Stimulated activated CD4-positive, alpha-beta T cell treated with anti-CD3 and anti-CD28 coated beads, Interleukin-12 subunit alpha, Interleukin-12 subunit beta, amount 100 ng/mL, for 48 hours (primary cell): Measurements from ENCODE around the gene MYO1A.
"Not testable (repeated sequence)": the region's sequence is repeated elsewhere in the genome, so short reads cannot be mapped to it uniquely, and the experiment has no call there.

Experiments used
- DNase-seq, 3 donors: peaks; one replicate each; pipeline ENCODE4 v3.0.0-alpha.2; 2020; ENCODE audit warnings: low read depth in 2 of 3, low spot score in 1 of 3

The MYO1A gene

DNA sequence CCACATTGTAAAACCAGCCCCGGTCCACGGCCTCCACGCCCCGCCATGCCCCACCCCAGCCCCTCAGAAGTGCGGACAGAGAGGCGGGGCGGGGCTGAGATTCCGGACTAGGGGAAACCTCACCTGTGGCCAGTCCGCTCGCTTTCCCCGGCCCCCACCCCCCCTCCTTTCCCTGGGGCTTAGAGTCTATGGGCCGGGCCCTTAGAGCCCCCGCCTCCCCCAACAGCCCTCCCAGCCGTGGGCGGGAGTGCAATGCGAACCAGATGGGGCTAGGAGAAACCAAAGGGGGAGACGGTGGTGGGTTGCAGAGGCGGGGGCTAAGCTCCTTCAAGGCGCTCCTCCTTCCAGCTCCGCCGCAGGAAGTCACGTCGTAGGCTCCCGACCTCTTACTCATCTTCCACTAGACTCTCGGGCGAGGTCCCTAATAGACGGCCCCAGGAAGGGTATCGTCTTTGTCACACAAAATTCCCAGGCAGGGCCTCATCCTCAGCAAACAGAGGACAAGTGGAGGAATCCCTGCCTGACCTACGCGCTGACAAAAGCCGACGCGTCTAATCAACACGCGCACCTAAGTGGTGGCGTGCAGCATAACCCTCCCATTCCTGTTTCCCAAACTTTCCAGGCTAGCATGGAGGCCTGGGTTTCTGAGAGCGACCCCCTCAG is 37.9 kb upstream of the MYO1A start:
- peak; percentile 76 to 85 (median 80) for DNase-seq

DNA sequence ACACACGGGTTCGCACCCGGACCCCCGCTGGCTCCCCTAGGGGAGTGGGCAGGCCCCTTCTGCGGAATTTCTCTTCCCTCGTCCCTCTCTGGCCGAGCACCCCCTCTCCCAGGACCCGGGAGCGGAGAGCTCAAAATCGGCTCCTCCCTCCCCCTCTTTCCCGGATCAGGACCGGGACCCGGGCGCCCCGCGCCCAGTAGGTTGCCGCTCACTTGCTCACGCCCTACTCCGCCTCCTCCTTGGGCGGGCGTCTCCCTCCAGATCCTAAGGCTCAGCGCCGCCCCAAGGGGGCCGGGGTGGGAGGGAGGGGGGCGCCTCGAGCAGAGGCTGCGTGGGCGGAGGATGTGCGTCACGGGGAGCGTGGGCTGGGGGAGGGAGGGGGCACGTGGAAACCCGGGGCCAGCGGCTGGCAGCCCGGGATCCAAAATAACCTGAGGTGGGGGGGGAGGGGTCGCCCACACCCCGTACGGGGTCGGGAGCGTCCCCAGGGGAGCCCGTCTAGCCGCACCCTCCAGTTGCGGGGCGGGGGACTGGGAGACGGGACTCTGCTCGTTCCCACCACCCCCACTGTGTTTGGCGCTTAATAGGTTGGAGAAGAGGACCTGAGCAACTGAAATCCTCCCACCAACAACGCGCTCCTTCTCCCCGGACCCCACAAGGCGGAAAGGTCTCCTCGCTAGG is 37.2 kb upstream of the MYO1A start:
- peak; percentile 87 to 92 (median 90) for DNase-seq

DNA sequence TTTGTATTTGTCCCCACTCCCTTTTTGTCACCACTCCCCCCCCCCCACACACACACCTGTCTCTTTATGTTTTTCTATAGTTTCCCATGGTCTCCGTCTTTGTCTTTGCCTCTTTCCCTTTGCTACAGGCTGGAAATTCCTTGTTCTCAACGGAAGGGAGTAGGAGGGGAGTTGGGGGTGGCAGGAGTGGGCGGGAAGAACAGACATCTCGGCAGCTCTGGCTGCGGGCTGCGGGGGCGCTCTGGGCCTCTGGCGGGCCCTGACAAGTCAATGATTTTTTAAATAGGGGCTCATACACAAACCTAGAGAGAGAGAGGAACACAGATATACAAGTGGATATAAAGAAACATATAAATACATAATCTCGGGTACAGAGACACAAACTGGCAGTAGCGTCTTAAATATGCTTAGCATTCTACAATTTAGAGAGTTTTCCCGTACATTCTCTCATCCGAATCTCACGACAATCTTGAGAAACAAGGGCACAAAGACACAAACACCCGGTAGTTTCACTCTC is 36.6 kb upstream of the MYO1A start:
- peak in 1 of 3 donors; percentile 51 for DNase-seq

DNA sequence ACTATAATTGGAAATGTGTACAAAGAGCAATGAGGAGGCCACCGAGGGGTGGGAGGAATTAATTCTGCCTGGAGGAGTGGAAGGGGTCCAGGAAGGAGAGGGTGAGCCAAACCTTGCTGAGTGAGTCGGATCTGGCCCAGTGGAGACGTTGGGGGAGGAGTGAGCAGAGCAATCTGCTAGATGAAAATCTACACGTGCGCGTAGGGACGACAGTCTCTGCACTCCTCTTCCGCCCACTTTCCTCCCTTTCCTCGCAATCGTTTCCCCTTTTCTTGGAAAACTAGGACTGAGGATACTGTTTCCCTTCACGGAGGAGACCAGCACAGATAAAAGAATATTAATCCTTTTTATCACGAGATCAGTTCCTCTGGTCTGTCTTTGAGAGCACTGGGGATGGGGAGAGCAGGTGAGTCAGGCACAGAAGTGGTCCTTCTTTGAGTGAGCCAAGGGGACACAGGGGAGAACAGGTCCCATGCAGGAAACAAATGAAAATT is 36.1 kb upstream of the MYO1A start:
- DNase-seq: peak in 1 of 3 donors; percentile 42

DNA sequence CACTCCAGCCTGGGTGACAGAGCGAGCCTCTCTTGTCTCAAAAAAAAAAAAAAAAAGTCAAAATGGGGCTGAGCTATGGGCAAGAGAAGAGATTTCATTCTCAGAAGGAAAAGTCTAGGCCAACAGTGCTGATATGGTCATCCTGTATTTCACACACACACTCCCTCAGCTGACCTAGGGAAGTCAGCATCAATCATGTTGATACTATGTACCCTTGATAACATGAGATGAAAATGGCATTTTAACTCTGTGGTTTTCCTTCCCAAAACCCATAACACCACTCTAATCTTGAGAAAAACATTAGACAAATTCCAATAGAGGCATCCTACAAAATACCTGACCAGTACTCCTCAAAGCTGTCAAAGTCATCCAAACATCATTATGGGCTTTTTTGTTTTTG is 30.9 kb upstream of the MYO1A start:
- no peak for DNase-seq

DNA sequence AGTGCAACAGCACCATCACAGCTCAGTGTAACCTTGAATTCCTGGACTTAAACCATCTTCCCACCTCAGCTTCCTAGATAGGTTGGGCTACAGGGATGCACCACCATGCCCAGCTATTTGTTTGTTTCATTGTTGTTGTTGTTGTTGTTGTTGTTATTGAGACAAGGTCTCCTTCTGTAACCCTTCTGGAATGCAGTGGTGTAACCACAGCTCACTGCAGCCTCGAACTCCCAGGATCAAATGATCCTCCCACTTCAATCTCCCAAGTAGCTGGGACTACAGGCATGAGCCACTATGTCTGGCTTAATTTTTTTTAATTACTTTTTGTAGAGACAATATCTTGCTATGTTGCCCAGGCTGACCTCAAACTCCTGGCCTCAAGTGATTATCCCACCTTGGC is 29.9 kb upstream of the MYO1A start:
- no peak for DNase-seq

DNA sequence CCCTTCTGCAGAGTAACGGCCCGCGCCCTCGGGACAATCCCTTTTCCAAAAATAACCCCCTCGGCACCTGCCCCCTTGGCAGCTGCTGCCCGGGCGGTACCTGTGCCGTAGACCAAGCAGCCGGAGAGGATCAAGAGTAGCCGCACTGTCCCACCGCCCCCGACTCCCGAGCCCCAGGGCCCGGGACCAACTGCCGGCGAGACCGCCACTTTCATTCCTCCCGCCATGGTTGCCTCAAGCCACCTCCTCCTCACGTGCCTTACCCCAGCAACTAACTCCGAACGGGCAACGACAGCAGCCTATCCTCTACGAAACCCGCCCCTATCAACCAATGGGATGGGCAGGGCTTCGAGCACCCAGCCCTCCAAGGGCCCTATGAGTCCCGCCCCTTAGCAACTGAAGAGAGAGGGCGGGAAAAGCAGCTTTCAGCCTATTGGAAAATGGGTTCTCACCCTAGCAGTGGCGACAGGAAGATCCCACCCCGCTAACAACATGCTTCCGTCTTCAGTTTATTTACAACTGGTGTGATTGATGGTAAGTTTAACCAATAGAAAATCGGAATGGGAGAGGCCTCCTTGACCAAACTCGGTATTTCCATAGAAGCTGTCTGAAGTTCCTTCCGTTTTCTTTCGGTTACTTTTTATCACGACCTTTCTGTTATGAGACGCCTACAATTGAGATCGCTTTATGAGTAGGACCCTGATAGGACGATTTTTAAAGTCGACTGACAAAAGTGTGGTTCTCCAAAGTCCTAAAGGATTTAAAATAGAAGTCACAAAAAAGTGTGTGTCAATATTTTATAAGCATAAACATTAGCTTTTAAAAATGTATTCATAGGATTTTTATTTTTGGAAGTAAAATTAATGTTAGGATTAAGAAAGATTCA is 28.8 kb upstream of the MYO1A start, which contains the start of gene NEMP1:
Gene NEMP1, minus strand, starts transcription at position 273 of the 886 bp plus-strand sequence. Its CDS starts 46 bp downstream, at position 227.
- peak; percentile 92 to 95 (median 93) for DNase-seq

DNA sequence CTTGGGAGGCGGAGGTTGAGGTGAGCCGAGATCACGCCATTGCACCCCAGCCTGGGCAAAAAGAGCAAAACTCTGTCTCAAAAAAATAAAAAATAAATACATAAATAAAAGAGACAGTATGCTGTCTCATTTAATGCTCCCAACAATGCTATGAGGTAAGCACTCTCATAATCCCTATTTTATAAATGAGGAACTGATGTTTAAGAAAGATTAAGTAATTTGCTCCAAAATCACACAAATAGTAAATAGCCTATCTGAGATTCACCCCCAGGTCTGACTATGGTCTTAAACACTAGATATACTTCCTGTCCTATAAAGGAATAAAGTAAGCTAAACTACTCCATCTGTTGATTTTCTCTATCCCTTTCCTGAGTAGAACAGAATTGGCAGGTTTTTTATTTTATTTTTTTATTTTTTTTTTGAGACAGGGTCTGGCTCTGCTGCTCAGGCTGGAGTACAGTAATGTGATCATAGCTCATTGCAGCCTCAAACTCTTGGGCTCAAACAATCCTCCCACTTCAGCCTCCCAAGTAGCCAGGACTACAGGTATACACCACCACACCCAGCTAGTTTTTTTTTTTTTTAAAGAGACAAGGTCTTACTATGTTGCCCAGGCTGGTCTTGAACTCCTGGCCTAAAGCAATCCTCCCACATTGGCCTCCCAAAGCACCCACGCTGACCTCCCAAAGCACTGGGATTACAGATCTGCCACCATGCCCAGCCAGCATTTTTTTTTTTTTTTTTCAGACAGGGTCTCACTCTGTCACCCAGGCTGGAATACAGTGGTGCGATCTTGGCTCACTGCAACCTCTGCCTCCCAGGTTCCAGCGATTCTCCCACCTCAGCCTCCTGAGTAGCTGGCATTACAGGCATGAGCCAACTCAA is 23.9 kb upstream of the MYO1A start:
- DNase-seq: not testable (repeated sequence)

DNA sequence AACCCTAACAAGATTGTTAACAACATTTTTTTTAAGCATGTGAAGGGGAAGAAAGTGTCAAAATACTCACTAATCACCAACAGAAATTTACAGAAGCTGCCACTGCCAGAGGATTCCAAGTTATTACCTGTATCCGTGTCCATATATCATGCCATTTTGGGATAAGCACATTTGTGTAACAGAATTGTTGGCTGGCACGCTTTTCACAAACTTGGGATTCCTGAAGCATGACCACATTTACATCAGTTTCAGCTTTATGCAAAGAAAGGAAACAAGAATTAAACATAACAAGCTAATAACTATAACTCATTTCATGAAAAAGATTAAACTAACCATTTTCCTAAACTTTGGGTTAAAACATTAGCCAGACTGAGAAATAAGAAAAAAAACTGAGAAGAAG is 22.7 kb upstream of the MYO1A start:
- no peak for DNase-seq

DNA sequence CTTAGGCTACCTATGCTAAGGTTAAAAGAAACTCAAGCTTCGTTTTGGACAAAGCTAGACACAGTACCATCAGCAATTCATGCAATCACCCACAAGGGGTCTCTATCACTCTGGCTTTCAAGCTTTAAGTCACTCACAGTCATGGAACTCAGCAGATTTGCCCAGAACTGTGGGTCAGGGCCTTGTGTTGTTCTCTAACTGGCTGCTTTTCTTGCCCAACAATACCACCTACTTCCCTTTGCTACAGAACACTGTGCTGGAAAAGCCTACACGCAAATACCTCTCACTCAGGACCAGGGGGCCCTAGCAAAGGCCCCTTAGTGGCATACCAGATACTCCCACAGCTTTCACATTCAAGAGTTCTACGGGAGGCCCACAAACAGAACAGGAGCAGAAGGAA is 19.6 kb upstream of the MYO1A start:
- peak in 1 of 3 donors; percentile 43 for DNase-seq

DNA sequence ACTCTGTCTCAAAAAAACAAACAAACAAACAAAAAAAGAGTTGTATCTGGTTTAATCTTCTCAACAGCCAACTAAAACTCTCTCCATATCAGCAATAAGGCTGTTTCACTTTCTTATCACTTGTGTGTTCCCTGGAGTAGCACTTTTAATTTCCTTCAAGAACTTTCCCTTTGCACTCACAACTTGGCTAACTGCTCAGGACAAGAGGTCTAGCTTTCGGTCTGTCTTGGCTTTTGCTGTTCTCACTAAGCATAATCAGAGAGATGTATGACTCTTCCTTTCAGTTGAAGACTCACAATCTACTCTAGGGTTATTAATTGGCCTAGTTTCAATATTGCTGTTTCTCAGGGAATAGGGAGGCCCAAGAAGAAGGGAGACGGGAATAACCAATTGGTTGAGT is 16.3 kb upstream of the MYO1A start:
- no peak for DNase-seq

DNA sequence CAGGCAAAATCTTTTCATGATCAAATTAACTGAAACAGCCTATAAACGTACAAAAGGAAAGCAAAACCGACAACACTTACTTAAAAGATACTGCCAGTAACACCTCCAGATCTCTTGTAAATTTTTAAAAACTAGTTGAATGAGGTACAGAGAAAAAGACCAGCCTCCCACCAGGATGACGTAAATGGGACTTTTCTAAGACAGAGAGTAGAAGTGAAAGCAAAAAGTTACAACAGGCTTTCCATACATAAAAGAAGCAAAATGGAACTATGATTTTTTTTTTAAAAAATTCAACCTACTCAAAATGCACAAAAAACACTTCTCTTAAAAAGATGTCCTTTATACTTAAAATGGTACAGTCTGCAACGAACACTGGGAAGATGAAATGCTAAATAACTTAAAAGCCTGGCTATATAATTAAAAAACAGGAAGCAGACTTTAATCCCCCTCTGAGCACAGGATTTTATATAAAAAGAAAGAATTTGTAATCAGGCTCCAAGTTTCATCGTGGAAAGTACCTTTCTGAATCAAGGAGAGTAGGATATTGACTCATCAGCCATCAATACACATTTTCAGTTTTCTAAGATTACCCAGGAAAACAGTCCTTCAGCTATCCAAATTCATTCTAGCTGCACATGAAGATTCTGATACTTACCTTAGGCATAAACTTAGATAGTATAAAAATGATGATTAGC is 14.2 kb upstream of the MYO1A start:
- DNase-seq: peak in 1 of 3 donors; percentile 58

DNA sequence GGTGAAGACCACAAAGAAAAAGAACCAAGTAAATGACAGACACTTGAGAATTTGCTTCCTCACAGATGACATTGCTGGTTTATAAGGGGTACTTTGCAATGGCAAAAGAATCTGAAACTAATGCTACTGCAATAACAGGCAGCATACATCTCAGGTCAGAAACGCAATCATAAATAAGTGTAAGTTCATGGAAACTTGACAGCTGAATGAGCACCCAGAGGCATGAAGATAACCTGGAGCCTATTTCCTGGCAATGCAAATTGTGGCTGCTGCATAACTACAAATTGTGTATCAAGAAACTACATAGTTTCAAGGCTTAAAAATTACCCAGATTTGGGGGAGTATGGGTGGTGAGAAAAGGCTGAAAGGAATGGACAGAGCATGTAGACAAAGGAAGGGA is 8.5 kb upstream of the MYO1A start:
- no peak for DNase-seq

DNA sequence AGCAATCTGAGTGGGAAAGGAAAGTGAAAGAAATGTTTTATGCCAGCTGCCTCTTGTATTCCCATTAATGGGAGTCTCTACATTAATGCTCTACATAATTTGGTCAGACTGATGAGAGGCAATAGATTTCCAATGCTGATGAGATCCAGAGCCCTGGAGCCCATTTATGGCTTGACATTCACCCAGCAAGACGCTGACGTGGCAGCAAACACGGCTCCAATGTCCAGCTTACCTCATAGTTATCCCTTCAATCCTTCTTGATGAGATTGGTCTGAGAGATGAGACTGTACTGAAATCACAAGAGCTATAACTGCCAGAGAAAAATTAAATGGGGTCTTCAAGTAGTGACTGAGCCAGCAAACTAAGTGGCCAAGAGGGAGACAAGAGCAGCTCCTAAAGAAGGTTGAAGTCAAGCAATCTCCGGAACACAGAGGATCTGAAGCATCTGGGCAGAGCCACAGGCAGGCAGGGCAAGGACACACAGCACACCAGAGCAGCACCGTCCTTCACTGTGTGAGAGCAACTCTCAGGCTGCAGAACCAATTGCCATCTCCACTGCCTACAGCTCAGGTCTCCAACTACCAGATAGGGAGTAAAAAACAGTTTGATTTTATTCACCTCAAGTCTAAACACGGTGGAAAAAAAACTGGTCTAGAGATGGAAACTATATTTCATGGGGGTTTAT is 7.3 kb upstream of the MYO1A start:
- DNase-seq: no peak

DNA sequence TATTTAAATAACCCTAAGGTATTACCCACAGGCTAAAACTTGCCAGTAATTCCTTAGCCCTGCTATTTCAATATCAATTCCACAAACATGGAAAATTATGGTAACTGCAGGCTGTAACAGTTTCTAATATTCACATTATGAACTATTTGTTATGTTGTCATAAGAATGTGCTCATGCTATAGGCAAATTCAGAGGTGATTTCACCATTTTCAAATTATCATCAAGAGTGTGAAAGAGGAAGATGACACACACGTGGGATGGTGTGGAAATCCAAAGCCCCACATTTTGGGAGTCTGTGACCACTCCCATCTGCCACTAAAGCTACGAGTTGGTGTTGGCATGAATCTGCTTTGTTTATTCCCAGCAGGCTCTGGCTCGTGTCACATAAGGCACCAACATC is 5.9 kb upstream of the MYO1A start:
- no peak for DNase-seq

DNA sequence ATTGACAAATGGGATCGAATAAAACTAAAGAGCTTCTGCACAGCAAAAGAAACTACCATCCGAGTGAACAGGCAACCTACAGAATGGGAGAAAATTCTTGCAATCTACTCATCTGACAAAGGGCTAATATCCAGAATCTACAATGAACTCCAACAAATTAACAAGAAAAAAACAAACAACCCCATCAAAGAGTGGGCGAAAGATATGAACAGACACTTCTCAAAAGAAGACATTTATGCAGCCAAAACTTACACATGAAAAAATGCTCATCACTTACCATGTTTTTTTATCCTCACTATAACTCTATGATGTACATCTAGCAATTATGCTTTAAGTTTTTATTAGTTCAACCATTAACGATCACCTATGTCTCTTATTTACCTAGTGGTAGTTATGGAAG is 4.0 kb upstream of the MYO1A start:
- not testable (repeated sequence) for DNase-seq

DNA sequence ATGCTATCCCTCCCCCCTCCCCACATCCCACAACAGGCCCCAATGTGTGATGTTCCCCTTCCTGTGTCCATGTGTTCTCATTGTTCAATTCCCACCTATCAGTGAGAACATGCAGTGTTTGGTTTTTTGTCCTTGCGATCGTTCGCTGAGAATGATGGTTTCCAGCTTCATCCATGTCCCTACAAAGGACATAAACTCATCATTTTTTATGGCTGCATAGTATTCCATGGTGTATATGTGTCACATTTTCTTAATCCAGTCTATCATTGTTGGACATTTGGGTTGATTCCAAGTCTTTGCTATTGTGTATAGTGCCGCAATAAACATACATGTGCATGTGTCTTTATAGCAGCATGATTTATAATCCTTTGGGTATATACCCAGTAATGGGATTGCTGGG is 3.2 kb upstream of the MYO1A start:
- not testable (repeated sequence) for DNase-seq

DNA sequence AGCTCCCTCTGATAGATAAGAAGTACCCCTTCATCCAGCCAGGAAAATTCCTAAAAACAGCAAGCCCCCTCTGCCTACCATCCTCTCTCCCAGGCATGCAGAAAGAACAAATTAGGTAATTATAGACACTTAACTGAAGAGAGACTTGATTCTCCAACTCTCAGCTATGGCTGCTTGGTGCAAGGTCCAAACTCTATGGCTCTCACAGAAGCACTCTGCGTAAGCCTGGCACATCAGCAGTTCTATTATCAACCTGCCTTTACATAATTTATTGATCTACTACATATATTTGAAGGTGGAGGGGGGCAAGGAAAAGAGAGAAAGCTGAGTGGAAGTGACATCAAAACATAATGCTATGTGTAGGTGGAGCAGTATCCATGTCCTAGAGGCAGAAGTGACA is 1.1 kb upstream of the MYO1A start:
- DNase-seq: no peak

DNA sequence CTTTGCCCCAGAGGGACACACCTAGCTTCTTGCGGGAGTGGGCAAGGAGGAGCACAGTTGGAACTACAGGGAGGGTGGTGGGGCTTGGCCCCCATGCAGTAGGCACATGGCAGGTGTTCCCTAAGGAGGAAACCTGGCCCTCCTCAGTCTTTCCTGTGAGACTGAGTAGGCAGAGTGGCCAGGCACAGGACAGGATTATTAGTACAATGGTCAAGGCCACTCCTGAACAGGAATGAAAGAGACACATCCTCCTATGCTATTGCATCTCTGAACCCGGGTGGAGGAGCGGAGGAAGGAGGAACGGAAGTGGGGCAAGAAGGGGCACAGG is 846 bp downstream of the MYO1A start:
- DNase-seq: no peak
